Neural progenitor cell (in vitro differentiated cells): ENCODE measurements around the gene CCNC.

Experiments
- CTCF ChIP-seq: fragments of 200-600 bp; sonication (generic); IDR thresholded peaks from 2 replicates; pipeline ENCODE4 v1.5.1; 2017; ENCODE audit warnings: antibody characterized with exemption, mild to moderate bottlenecking
- EZH2 ChIP-seq: fragments of 200-600 bp; sonication (generic); IDR thresholded peaks from 2 replicates; pipeline ENCODE4 v1.6.1; 2017; ENCODE audit warnings: antibody characterized with exemption, mild to moderate bottlenecking, moderate library complexity
- EZH2phosphoT487 ChIP-seq: fragments of 200-600 bp; sonication (generic); IDR thresholded peaks from 2 replicates; pipeline ENCODE4 v1.6.1; 2017; ENCODE audit warnings: antibody characterized with exemption

- TF ChIP-seq EZH2: peak; percentile 94
- no peak for TF ChIP-seq CTCF
- TF ChIP-seq EZH2phosphoT487: peak; percentile 99
Observed at GRCh38 chr6:99606656-99607415, 38.4 kb upstream of the CCNC start, which contains the start of gene PRDM13.
